ENCODE results near the gene UBA52. TPM values are rescaled to one million over a fixed set of nuclear protein-coding genes. Genes with fewer than 3 reads are reported as not detected.

Gene UBA52
- total and polyA plus RNA-seq, 10 of the 15 experiments (the other 5 are each of a cell fraction or from before 2014, with no cell fraction given) = 1,131 to 2,392 (median 1,645) TPM

GRCh38 chr19:18620902-18621301, 49.2 kb downstream of the UBA52 start:
- TF ChIP-seq MEF2B (IDR thresholded peaks at IDR 0.05; ENCODE audit: partially characterized antibody, poor library complexity, severe bottlenecking) (no peak), DPF2 (IDR thresholded peaks at IDR 0.05) (no peak), NFXL1 (IDR thresholded peaks at IDR 0.05; ENCODE audit: borderline replicate concordance) (no peak), ZNF384 (IDR thresholded peaks at IDR 0.05; ENCODE audit: borderline replicate concordance, low read depth, low read length) (no peak), EZH2 (IDR thresholded peaks at IDR 0.05; ENCODE audit: borderline replicate concordance, control insufficient read depth, low read depth, low read length) (no peak), LARP7 (IDR thresholded peaks at IDR 0.05) (no peak), ZSCAN29 (IDR thresholded peaks at IDR 0.05) (no peak), FOXK2 (IDR thresholded peaks at IDR 0.05) (no peak), MTA3 (IDR thresholded peaks at IDR 0.05; ENCODE audit: borderline replicate concordance, low read length) (no peak), ESRRA (IDR thresholded peaks at IDR 0.05; ENCODE audit: low read length) (no peak), WRNIP1 (IDR thresholded peaks at IDR 0.05; ENCODE audit: borderline replicate concordance, low read depth, low read length) (no peak)
- ATAC-seq (no peak), FAIRE-seq (no peak), DNase-seq (ENCODE audit: low read depth, low spot score) (no peak)
- BruUV-seq (replicated peaks) = no TSS peak
- Histone ChIP-seq H3K27me3 (replicated peaks in 1 of 2; ENCODE audit: control insufficient read depth in 2 of 2, insufficient read depth in 2 of 2, low read length in 1 of 2) (no peaks in the 10 kb centered on the region), H3K9me3 (replicated peaks; ENCODE audit: control insufficient read depth, insufficient read depth, low read length) (no peaks in the 10 kb centered on the region), H3K27ac (ENCODE audit: control insufficient read depth, insufficient read depth) (no peak overlapping the region), H3K9ac (ENCODE audit: control insufficient read depth, insufficient read depth, low read length) (no peak overlapping the region), H2AFZ (ENCODE audit: control insufficient read depth, low read depth, low read length) (no peak overlapping the region), H3K4me3 (no peak overlapping the region), H3K4me1 (ENCODE audit: control insufficient read depth, insufficient read depth, low read length) (no peaks in the 10 kb centered on the region), H3K4me2 (ENCODE audit: control insufficient read depth, insufficient read depth) (no peak overlapping the region), H4K20me1 (ENCODE audit: control insufficient read depth, insufficient read depth) (no peaks in the 10 kb centered on the region), H3K79me2 (ENCODE audit: control insufficient read depth, insufficient read depth, low read length) (no peaks in the 10 kb centered on the region), H3K36me3 (ENCODE audit: control insufficient read depth in 2 of 2, insufficient read depth in 2 of 2, low read length in 1 of 2) (no peaks in the 10 kb centered on the region)
- WGBS (ENCODE audit: insufficient coverage, insufficient replicate concordance, low lambda C conversion rate, missing lambda C conversion rate) = 76% methylated on average over 7 of the region's 7 CpGs
- ChIA-PET CTCF (interaction anchor here (0.9 kb wide), 1 partner anchor 27 kb away, joined by 4 read pairs; no protein-coding TSS in a partner anchor), RAD21 (ENCODE audit: unreplicated experiment) (no interaction called here), SMC1A (ENCODE audit: uncharacterized antibody, unreplicated experiment) (no interaction called here), POLR2A (interaction anchor here (1.2 kb wide), 1 partner anchor 8 kb away, joined by 3 read pairs; no protein-coding TSS in a partner anchor)
- intact Hi-C loops (cut with micrococcal nuclease; ENCODE audit: unreplicated experiment) (no loop called here), in situ Hi-C loops (cut with MboI) (no loop called here)
